GM12875 (cell line): ENCODE measurements around the gene ESPNL.

Experiments
- H3K4me3 ChIP-seq: one replicate; pipeline ENCODE4 v1.5.1; 2011; ENCODE audit warnings: low read depth, low read length, control low read depth
- CTCF ChIP-seq: IDR thresholded peaks from 2 replicates; pipeline ENCODE4 v1.5.1; 2011; ENCODE audit warnings: low read depth, mild to moderate bottlenecking, control low read depth, inconsistent platforms, low read length, moderate library complexity, borderline replicate concordance; ENCODE audit not compliant: insufficient read depth

The ESPNL gene

GRCh38 chr2:238120463-238121298 is 20.5 kb downstream of the ESPNL start:
- peak; percentile 11; the same call in 1 of the 2 replicates for TF ChIP-seq CTCF
- no peak overlapping the region for H3K4me3 ChIP-seq

GRCh38 chr2:238121511-238122286 is 21.6 kb downstream of the ESPNL start:
- TF ChIP-seq CTCF, result no peak
- no peak overlapping the region for H3K4me3 ChIP-seq

- no peak overlapping the region for H3K4me3 ChIP-seq
- TF ChIP-seq CTCF, result no peak
These were observed 22.4 kb downstream of the ESPNL start for GRCh38 chr2:238122287-238123217.

GRCh38 chr2:238123218-238123971 is 23.3 kb downstream of the ESPNL start:
- H3K4me3 ChIP-seq, result no peak overlapping the region

GRCh38 chr2:238123991-238124470 is 23.9 kb downstream of the ESPNL start:
- TF ChIP-seq CTCF, result no peak

More at GRCh38 chr2:238123218-238123971, 23.3 kb downstream of the ESPNL start:
- TF ChIP-seq CTCF, result no peak

More at GRCh38 chr2:238123991-238124470, 23.9 kb downstream of the ESPNL start:
- H3K4me3 ChIP-seq, result no peak overlapping the region
